Measurements from ENCODE around the gene MAX.
"Not testable (repeated sequence)": the region's sequence is repeated elsewhere in the genome, so short reads cannot be mapped to it uniquely, and the experiment has no call there.

The MAX gene

DNA sequence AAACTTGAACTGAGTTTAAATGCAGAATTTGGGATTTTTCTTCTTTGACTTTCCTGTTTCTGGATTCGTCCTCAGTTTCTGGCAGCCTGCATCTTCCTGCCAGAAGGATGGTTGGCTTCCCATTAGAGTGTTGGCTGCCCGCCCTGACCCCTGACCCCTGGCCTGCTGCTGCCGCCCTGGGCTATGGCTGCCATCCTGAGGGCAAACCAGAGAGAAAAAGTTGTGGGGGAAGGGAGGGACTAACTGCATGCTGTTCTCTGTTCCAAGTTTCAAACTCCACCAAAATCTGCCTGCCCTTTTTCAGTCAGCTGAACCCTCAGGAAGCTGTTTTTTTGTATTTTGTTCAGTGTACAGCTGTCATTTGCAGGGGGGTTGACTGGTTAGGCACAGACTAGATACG, 67.3 kb downstream of the MAX start:
- peak overlapping the region; percentile 11 for H3K27ac ChIP-seq (ENCODE audit: low read length)

DNA sequence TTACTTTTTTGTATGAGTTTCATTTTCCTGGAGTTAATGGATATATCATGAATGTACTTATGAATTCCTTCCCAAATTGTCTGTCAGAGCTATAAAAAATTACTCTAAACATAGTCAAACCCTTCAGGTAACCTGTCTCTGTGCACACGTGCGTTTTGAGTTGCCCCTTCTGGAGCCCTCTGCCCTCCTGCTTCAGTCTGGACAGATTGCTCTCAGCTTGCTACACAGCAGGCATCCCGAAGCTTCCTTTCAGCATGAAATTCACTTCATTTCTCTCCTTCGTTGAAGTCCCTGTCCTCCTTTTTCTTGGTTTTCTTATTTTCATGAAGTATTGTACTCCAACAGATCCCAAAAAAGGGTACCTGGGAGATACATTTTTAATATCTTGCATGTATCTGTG, 68.3 kb downstream of the MAX start:
- no peak overlapping the region for H3K27ac ChIP-seq (ENCODE audit: low read length)
- H3K9me3 ChIP-seq (ENCODE audit: control insufficient read depth in 2 of 2, low read length in 2 of 2): no peaks in the 10 kb centered on the region
- peaks cover 14 to 16% of the 10 kb centered on the region in 2 donors for H3K36me3 ChIP-seq (ENCODE audit: control insufficient read depth in 2 of 2, insufficient read depth in 2 of 2, low read length in 2 of 2)
- no peak overlapping the region for H3K4me3 ChIP-seq (ENCODE audit: low read length in 2 of 2)
- peaks cover 10% of the 10 kb centered on the region for H3K4me1 ChIP-seq (ENCODE audit: control insufficient read depth, insufficient read depth, low read length)
- H3K27me3 ChIP-seq (ENCODE audit: control insufficient read depth in 1 of 2, insufficient read depth in 2 of 2, low read length in 2 of 2): no peaks in the 10 kb centered on the region
- no peak overlapping the region for H3K9ac ChIP-seq (ENCODE audit: low read length in 2 of 2)

More for the DNA sequence above, 67.3 kb downstream of the MAX start:
- Histone ChIP-seq H3K27me3 (ENCODE audit: control insufficient read depth in 1 of 2, insufficient read depth in 2 of 2, low read length in 2 of 2) (no peaks in the 10 kb centered on the region), H3K4me1 (ENCODE audit: control insufficient read depth, insufficient read depth, low read length) (peaks cover 10% of the 10 kb centered on the region), H3K4me3 (ENCODE audit: low read length in 2 of 2) (no peak overlapping the region), H3K9me3 (ENCODE audit: control insufficient read depth in 2 of 2, low read length in 2 of 2) (no peaks in the 10 kb centered on the region), H3K9ac (ENCODE audit: low read length in 2 of 2) (no peak overlapping the region), H3K36me3 (ENCODE audit: control insufficient read depth in 2 of 2, insufficient read depth in 2 of 2, low read length in 2 of 2) (peaks cover 6 to 12% of the 10 kb centered on the region in 2 donors)

DNA sequence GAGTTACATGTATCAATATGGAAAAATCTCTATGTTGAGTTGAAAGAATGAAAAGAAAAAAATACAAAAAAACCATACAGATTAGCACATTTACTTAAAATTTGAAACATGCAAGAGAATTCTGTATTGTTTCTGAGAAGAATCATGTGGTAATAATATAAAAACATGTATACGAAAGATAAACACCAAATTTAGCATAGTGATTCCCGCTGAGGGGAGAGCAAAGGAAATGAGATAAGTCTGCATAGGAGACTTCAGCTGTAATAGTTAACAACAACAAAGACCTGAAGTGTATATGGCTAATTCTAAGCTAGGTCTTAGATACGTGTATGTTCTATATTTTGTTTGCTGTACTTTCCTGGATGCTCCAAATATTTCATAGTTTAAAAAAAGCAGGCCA, 69.1 kb downstream of the MAX start:
- Histone ChIP-seq H3K4me3 (ENCODE audit: low read length in 2 of 2) (no peak overlapping the region), H3K27ac (ENCODE audit: low read length) (no peak overlapping the region), H3K9ac (ENCODE audit: low read length in 2 of 2) (no peak overlapping the region), H3K27me3 (ENCODE audit: control insufficient read depth in 1 of 2, insufficient read depth in 2 of 2, low read length in 2 of 2) (no peaks in the 10 kb centered on the region), H3K36me3 (ENCODE audit: control insufficient read depth in 2 of 2, insufficient read depth in 2 of 2, low read length in 2 of 2) (peaks cover 15 to 16% of the 10 kb centered on the region in 2 donors), H3K4me1 (ENCODE audit: control insufficient read depth, insufficient read depth, low read length) (peaks cover 10% of the 10 kb centered on the region), H3K9me3 (ENCODE audit: control insufficient read depth in 2 of 2, low read length in 2 of 2) (no peaks in the 10 kb centered on the region)

DNA sequence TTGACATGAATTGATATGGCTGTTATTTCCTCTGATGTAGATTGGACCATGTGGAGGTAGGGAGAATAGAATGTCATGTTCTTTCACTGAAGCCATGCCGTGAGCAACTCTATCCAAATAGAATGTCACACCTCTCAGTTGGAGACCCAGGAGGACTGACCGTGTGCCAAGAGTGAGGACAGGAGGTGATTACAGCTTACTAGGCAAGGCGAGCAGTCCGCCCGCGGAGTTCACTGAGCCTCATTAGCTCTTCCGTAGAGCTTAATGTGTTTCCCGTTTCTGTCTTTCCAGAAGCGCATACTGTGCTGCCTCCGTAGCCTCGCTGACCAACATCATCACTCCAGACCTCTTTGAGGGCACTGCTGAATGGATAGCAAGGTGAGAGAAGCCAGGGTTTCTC, 70.0 kb downstream of the MAX start:
- no peak overlapping the region for H3K27ac ChIP-seq (ENCODE audit: low read length)

DNA sequence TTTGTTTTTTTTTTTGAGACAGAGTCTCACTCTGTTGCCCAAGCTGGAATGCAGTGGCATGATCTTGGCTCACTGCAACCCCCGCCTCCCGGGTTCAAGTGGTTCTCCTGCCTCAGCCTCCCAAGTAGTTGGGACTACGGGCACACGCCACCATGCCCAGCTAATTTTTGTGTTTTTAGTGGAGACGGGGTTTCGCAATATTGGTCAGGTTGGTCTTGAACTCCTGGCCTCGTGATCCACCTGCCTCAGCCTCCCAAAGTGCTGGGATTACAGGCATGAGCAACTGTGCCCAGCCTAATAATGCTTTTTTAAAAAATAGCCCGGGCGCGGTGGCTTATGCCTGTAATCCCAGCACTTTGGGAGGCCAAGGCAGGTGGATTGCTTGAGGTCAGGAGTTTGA, 71.0 kb downstream of the MAX start:
- H3K36me3 ChIP-seq (ENCODE audit: control insufficient read depth in 2 of 2, insufficient read depth in 2 of 2, low read length in 2 of 2): peaks cover 20 to 21% of the 10 kb centered on the region in 2 donors
- not testable (repeated sequence) for H3K27me3 ChIP-seq (ENCODE audit: control insufficient read depth in 1 of 2, insufficient read depth in 2 of 2, low read length in 2 of 2); H3K27ac ChIP-seq (ENCODE audit: low read length)

More for the DNA sequence above, 70.0 kb downstream of the MAX start:
- H3K36me3 ChIP-seq (ENCODE audit: control insufficient read depth in 2 of 2, insufficient read depth in 2 of 2, low read length in 2 of 2): peaks cover 19 to 21% of the 10 kb centered on the region in 2 donors
- no peak overlapping the region for H3K4me3 ChIP-seq (ENCODE audit: low read length in 2 of 2)
- peaks cover 10% of the 10 kb centered on the region for H3K4me1 ChIP-seq (ENCODE audit: control insufficient read depth, insufficient read depth, low read length)
- H3K27me3 ChIP-seq (ENCODE audit: control insufficient read depth in 1 of 2, insufficient read depth in 2 of 2, low read length in 2 of 2): no peaks in the 10 kb centered on the region
- H3K9me3 ChIP-seq (ENCODE audit: control insufficient read depth in 2 of 2, low read length in 2 of 2): no peaks in the 10 kb centered on the region
- no peak overlapping the region for H3K9ac ChIP-seq (ENCODE audit: low read length in 2 of 2)

DNA sequence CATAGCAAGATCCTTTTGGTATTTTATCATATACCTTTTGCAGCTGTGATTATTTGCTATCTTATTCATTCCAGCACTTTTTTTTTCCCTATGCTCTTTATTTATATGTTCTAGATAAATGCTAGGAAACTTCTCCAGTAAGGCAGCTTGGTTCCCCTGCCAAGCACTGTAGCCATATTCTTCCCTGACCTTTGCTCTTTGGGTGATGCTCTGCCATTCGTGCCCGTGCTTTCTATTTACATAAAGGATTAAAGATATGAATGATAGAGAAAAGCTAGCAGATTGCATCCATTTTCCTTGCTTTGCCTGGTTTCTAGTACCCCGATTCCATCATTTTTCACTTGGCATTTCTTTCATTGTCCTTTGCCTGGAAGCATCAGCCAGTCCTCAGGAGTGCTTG, 73.4 kb downstream of the MAX start:
- H3K36me3 ChIP-seq (ENCODE audit: control insufficient read depth in 2 of 2, insufficient read depth in 2 of 2, low read length in 2 of 2): peaks cover 20 to 21% of the 10 kb centered on the region in 2 donors
- no peak overlapping the region for H3K9ac ChIP-seq (ENCODE audit: low read length in 2 of 2)

More for the DNA sequence above, 71.0 kb downstream of the MAX start:
- H3K4me1 ChIP-seq (ENCODE audit: control insufficient read depth, insufficient read depth, low read length): peaks cover 14% of the 10 kb centered on the region
- H3K9ac ChIP-seq (ENCODE audit: low read length in 2 of 2); H3K9me3 ChIP-seq (ENCODE audit: control insufficient read depth in 2 of 2, low read length in 2 of 2); H3K4me3 ChIP-seq (ENCODE audit: low read length in 2 of 2): not testable (repeated sequence)

DNA sequence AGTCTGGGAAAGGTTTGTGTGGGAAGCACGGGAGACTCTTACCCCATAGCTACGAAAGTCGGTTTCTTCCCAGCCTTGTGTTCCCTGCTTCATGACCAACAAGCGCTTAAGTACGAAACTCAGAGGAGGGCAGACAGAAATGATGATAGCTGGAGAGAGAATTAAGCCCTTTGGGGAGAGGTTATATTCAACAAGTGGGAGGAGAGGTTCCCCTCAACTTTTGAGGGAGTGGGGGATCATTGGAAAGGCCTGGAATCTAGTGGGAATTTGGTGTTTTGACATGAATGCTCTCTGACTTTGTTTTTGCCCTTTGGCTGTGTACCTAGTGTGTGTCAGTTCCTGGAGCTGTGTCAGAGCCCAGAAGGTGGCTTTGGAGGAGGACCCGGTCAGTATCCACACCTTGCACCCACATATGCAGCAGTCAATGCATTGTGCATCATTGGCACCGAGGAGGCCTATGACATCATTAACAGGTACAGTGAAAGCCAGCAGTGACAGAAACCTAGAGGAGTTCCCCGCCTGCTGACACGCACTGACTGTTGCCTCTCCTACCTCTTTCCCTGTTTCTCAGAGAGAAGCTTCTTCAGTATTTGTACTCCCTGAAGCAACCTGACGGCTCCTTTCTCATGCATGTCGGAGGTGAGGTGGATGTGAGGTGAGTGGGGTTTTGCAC, 75.1 kb downstream of the MAX start:
- no peak overlapping the region for H3K27ac ChIP-seq (ENCODE audit: low read length)
- H3K27me3 ChIP-seq (ENCODE audit: control insufficient read depth in 1 of 2, insufficient read depth in 2 of 2, low read length in 2 of 2): no peaks in the 10 kb centered on the region
- no peaks in the 10 kb centered on the region for H3K9me3 ChIP-seq (ENCODE audit: control insufficient read depth in 2 of 2, low read length in 2 of 2)
- peaks cover 12 to 17% of the 10 kb centered on the region in 2 donors for H3K36me3 ChIP-seq (ENCODE audit: control insufficient read depth in 2 of 2, insufficient read depth in 2 of 2, low read length in 2 of 2)
- no peak overlapping the region for H3K4me3 ChIP-seq (ENCODE audit: low read length in 2 of 2)
- peaks cover 10% of the 10 kb centered on the region for H3K4me1 ChIP-seq (ENCODE audit: control insufficient read depth, insufficient read depth, low read length)
- H3K9ac ChIP-seq (ENCODE audit: low read length in 2 of 2): no peak overlapping the region

More for the DNA sequence above, 73.4 kb downstream of the MAX start:
- H3K9me3 ChIP-seq (ENCODE audit: control insufficient read depth in 2 of 2, low read length in 2 of 2): no peaks in the 10 kb centered on the region
- H3K27me3 ChIP-seq (ENCODE audit: control insufficient read depth in 1 of 2, insufficient read depth in 2 of 2, low read length in 2 of 2): no peaks in the 10 kb centered on the region
- no peak overlapping the region for H3K27ac ChIP-seq (ENCODE audit: low read length)
- peaks cover 10% of the 10 kb centered on the region for H3K4me1 ChIP-seq (ENCODE audit: control insufficient read depth, insufficient read depth, low read length)
- H3K4me3 ChIP-seq (ENCODE audit: low read length in 2 of 2): no peak overlapping the region

DNA sequence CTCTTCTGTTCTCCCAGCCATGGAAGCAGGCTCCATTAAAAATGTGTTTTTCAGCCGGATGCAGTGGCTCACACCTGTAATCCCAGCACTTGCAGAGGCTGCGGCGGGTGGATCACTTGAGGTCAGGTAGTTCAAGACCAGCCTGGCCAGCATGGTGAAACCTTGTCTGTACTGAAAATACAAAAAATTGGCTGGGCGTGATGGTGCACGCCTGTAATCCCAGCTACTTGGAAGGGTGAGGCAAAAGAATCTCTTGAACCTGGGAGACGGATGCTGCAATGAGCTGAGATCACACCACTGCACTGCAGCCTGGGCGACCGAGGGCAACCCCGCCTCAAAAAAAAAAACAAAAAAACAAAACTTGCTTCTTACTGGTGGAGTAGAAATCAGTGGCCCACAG, 75.8 kb downstream of the MAX start:
- H3K9me3 ChIP-seq (ENCODE audit: control insufficient read depth in 2 of 2, low read length in 2 of 2): no peaks in the 10 kb centered on the region

DNA sequence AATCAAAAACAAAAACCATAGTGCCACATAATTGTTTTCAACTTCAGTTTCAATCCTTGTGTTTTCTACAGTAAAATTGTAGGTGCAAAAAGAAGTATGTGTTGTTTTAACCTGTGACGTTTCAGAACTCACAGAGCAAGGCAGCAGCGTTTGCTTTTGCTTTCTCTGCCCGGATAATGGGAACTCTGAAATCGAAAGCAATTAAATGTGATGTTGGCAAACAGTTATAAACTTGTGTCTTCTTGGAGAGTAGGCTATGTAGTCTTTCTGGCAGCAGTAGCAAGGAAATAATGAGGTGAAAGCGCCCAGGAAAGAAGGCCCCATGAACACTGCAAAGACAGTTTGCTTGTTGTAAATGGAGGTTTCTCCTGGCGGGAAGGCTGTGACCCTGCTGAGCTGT, 76.5 kb downstream of the MAX start:
- peak overlapping the region; percentile 46 for H3K27ac ChIP-seq (ENCODE audit: low read length)
- H3K36me3 ChIP-seq (ENCODE audit: control insufficient read depth in 2 of 2, insufficient read depth in 2 of 2, low read length in 2 of 2): peaks cover 11 to 16% of the 10 kb centered on the region in 2 donors
- H3K4me1 ChIP-seq (ENCODE audit: control insufficient read depth, insufficient read depth, low read length): peaks cover 10% of the 10 kb centered on the region
- peak overlapping the region; percentile 14 to 63 for H3K4me3 ChIP-seq (ENCODE audit: low read length in 2 of 2)
- H3K27me3 ChIP-seq (ENCODE audit: control insufficient read depth in 1 of 2, insufficient read depth in 2 of 2, low read length in 2 of 2): no peaks in the 10 kb centered on the region
- no peaks in the 10 kb centered on the region for H3K9me3 ChIP-seq (ENCODE audit: control insufficient read depth in 2 of 2, low read length in 2 of 2)
- H3K9ac ChIP-seq (ENCODE audit: low read length in 2 of 2): peak overlapping the region in 1 of 2 donors; percentile 39

More for the DNA sequence above, 75.8 kb downstream of the MAX start:
- H3K27ac ChIP-seq (ENCODE audit: low read length): peak overlapping the region; percentile 46
- peaks cover 11 to 16% of the 10 kb centered on the region in 2 donors for H3K36me3 ChIP-seq (ENCODE audit: control insufficient read depth in 2 of 2, insufficient read depth in 2 of 2, low read length in 2 of 2)
- H3K27me3 ChIP-seq (ENCODE audit: control insufficient read depth in 1 of 2, insufficient read depth in 2 of 2, low read length in 2 of 2): no peaks in the 10 kb centered on the region
- H3K9ac ChIP-seq (ENCODE audit: low read length in 2 of 2): no peak overlapping the region
- peaks cover 10% of the 10 kb centered on the region for H3K4me1 ChIP-seq (ENCODE audit: control insufficient read depth, insufficient read depth, low read length)
- H3K4me3 ChIP-seq (ENCODE audit: low read length in 2 of 2): peak overlapping the region in 1 of 2 donors; percentile 63
